CD4-positive, alpha-beta T cell (primary cell): ENCODE data around the gene RRAS2. TPM values are rescaled to one million over a fixed set of nuclear protein-coding genes. Genes with fewer than 3 reads are reported as not detected.

Source experiments
- ATAC-seq: fragments of 200-7000 bp; cut with Tn5 transposase; one replicate; pipeline ENCODE4 v1.10.0; 2022; ENCODE audit warnings: mild to moderate bottlenecking; ENCODE audit not compliant: poor library complexity
- CTCF ChIA-PET: fragments of 350-600 bp; sonication (Branson Sonifier 250); formaldehyde crosslinking; loops from one replicate; lab custom pipeline; 2021; ENCODE audit warnings: antibody characterized with exemption, inconsistent platforms; lab: Charles Lee
- POLR2A ChIA-PET: fragments of 350-600 bp; sonication (Branson Sonifier 250); formaldehyde crosslinking; loops from one replicate; lab custom pipeline; 2021; ENCODE audit warnings: antibody characterized with exemption, inconsistent platforms; lab: Charles Lee
- DNase-seq, 14 experiments: peaks; one replicate each; pipeline ENCODE4 v3.0.0-alpha.2; 2013 to 2020; ENCODE audit warnings: mixed read lengths in 2 of 14
- H3K27ac ChIP-seq, 2 donors: one replicate each; pipeline versions ENCODE4 v1.5.1 to v1.7.0; 2013; ENCODE audit warnings: low read length in 2 of 2, low read depth in 1 of 2, mild to moderate bottlenecking in 1 of 2
- H3K27me3 ChIP-seq, 2 experiments: 1 replicate in 1 of 2; 2 replicates in 1 of 2; pipeline versions ENCODE4 v1.6.1 to v1.7.0; 2013; ENCODE audit warnings: low read length in 2 of 2, control low read depth in 1 of 2, mild to moderate bottlenecking in 1 of 2, moderate library complexity in 1 of 2; ENCODE audit not compliant: insufficient read depth in 2 of 2, control insufficient read depth in 1 of 2
- H3K36me3 ChIP-seq: one replicate; pipeline ENCODE4 v1.6.1; 2013; ENCODE audit warnings: low read length, control low read depth; ENCODE audit not compliant: insufficient read depth
- H3K4me1 ChIP-seq: one replicate; pipeline ENCODE4 v1.6.1; 2013; ENCODE audit warnings: low read length, control low read depth; ENCODE audit not compliant: insufficient read depth
- H3K4me3 ChIP-seq: one replicate; pipeline ENCODE4 v1.5.1; 2013; ENCODE audit warnings: mild to moderate bottlenecking, low read length, moderate library complexity
- H3K9me3 ChIP-seq, 2 experiments: 1 replicate in 1 of 2; 2 replicates in 1 of 2; pipeline versions ENCODE4 v1.6.1 to v1.7.0; 2013; ENCODE audit warnings: low read length in 2 of 2, mild to moderate bottlenecking in 2 of 2, control low read depth in 1 of 2, moderate library complexity in 1 of 2; ENCODE audit not compliant: control insufficient read depth in 1 of 2, insufficient read depth in 1 of 2
- H3K27ac Mint-ChIP-seq: one replicate; pipeline ENCODE4 v1.8.0; 2020; ENCODE audit warnings: mixed read lengths
- H3K27me3 Mint-ChIP-seq: one replicate; pipeline ENCODE4 v1.8.0; 2021; ENCODE audit warnings: mixed read lengths
- H3K36me3 Mint-ChIP-seq: one replicate; pipeline ENCODE4 v1.8.0; 2021; ENCODE audit warnings: low read depth, mixed read lengths
- H3K4me1 Mint-ChIP-seq: one replicate; pipeline ENCODE4 v1.8.0; 2021; ENCODE audit warnings: low read depth, mixed read lengths
- H3K4me3 Mint-ChIP-seq: one replicate; pipeline ENCODE4 v1.8.0; 2020; ENCODE audit warnings: mild to moderate bottlenecking, mixed read lengths
- H3K9me3 Mint-ChIP-seq: one replicate; pipeline ENCODE4 v1.8.0; 2020; ENCODE audit warnings: mixed read lengths
- intact Hi-C, 2 experiments: fragments of 100-400 bp; cut with DNase I in 1 of 2; cut with micrococcal nuclease in 1 of 2; formaldehyde crosslinking; loops; one replicate each; pipeline versions ENCODE4 v1.15.1 to v1.9.0; 2023 to 2025; cut with DNase I, micrococcal nuclease
- total RNA-seq, 174 experiments: library from RNA in 2 of 174; stranded (reverse) in 2 of 174; gene quantifications; one replicate each; pipeline ENCODE4 v1.2.3 and lab custom pipeline; 2021 to 2026
- TF ChIP-seq, protein P1 (sequence below): fragments of 200-600 bp; IDR thresholded peaks from one replicate; pipeline ENCODE4 v1.8.0; 2022; ENCODE audit warnings: antibody characterized with exemption, mild to moderate bottlenecking

Gene RRAS2
- total RNA-seq, 2 experiments from 2014 or later = 20.7 to 21.2 TPM

GRCh38 chr11:14266622-14267021 is 92.4 kb downstream of the RRAS2 start:
- intact Hi-C loops = no loop called here
- ATAC-seq = no peak

GRCh38 chr11:14264966-14265365 is 94.0 kb downstream of the RRAS2 start:
- ChIA-PET POLR2A (no interaction called here), CTCF (no interaction called here)
- Mint-ChIP-seq H3K27me3 (no peaks in the 10 kb centered on the region), H3K4me3 (no peak overlapping the region), H3K27ac (no peak overlapping the region), H3K36me3 (peaks cover 38% of the 10 kb centered on the region), H3K4me1 (peaks cover 4% of the 10 kb centered on the region), H3K9me3 (no peaks in the 10 kb centered on the region)
- ATAC-seq (no peak), DNase-seq (no peak)
- intact Hi-C loops = no loop called here
- TF ChIP-seq, protein P1, sequence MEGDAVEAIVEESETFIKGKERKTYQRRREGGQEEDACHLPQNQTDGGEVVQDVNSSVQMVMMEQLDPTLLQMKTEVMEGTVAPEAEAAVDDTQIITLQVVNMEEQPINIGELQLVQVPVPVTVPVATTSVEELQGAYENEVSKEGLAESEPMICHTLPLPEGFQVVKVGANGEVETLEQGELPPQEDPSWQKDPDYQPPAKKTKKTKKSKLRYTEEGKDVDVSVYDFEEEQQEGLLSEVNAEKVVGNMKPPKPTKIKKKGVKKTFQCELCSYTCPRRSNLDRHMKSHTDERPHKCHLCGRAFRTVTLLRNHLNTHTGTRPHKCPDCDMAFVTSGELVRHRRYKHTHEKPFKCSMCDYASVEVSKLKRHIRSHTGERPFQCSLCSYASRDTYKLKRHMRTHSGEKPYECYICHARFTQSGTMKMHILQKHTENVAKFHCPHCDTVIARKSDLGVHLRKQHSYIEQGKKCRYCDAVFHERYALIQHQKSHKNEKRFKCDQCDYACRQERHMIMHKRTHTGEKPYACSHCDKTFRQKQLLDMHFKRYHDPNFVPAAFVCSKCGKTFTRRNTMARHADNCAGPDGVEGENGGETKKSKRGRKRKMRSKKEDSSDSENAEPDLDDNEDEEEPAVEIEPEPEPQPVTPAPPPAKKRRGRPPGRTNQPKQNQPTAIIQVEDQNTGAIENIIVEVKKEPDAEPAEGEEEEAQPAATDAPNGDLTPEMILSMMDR = no peak
- no peaks in the 10 kb centered on the region for H3K27me3 ChIP-seq
- H3K36me3 ChIP-seq = no peaks in the 10 kb centered on the region
- H3K4me1 ChIP-seq = peaks cover 1% of the 10 kb centered on the region
- H3K9me3 ChIP-seq = no peaks in the 10 kb centered on the region
- H3K27ac ChIP-seq = no peak overlapping the region
- H3K4me3 ChIP-seq = no peak overlapping the region

More at GRCh38 chr11:14266622-14267021, 92.4 kb downstream of the RRAS2 start:
- no peak overlapping the region for H3K27ac ChIP-seq
- CTCF ChIA-PET = no interaction called here
- Mint-ChIP-seq H3K27ac (no peak overlapping the region), H3K27me3 (no peaks in the 10 kb centered on the region), H3K4me1 (peaks cover 21% of the 10 kb centered on the region), H3K4me3 (no peak overlapping the region), H3K9me3 (no peaks in the 10 kb centered on the region), H3K36me3 (peaks cover 36% of the 10 kb centered on the region)
- POLR2A ChIA-PET = no interaction called here
- H3K4me3 ChIP-seq = no peak overlapping the region
- DNase-seq = no peak
- H3K9me3 ChIP-seq = no peaks in the 10 kb centered on the region
- TF ChIP-seq, protein P1 = no peak
- no peaks in the 10 kb centered on the region for H3K36me3 ChIP-seq
- H3K4me1 ChIP-seq = peaks cover 15% of the 10 kb centered on the region
- H3K27me3 ChIP-seq = no peaks in the 10 kb centered on the region

DNA sequence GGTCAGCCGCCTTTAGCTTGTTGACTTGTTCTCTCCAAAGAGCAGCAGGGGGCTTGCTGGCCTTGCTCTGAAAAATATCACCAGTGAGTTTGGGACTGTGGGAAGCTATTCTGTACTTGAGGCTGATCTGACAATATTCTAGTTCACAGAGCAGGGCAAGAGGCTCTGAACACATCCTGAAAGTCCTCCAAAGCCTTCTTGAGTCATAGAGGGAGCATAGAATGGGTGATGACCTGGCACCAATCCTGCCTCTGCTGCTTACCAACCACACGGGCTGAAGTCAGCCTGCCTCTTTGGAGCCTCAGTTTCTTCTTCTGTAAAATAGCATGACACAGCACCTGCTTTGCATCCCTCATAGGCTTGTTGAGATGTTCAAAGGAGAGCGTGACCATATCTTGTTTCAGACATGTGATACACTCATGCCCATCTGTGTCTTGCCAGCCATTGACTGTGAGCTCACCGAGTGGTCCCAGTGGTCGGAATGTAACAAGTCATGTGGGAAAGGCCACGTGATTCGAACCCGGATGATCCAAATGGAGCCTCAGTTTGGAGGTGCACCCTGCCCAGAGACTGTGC is 96.6 kb downstream of the RRAS2 start:
- intact Hi-C loops = no loop called here
- no peaks in the 10 kb centered on the region for H3K4me1 ChIP-seq
- ChIA-PET POLR2A (interaction anchor here (0.7 kb wide), 1 partner anchor 50 kb away, joined by 3 read pairs; no protein-coding TSS in a partner anchor), CTCF (no interaction called here)
- H3K9me3 ChIP-seq = no peaks in the 10 kb centered on the region
- TF ChIP-seq, protein P1 = no peak
- DNase-seq (no peak), ATAC-seq (no peak)
- no peaks in the 10 kb centered on the region for H3K9me3 Mint-ChIP-seq
- H3K36me3 Mint-ChIP-seq = peaks cover 44% of the 10 kb centered on the region
- H3K27ac ChIP-seq = no peak overlapping the region
- no peaks in the 10 kb centered on the region for H3K36me3 ChIP-seq
- H3K4me3 ChIP-seq = no peak overlapping the region
- H3K4me1 Mint-ChIP-seq = no peaks in the 10 kb centered on the region
- H3K27me3 Mint-ChIP-seq = no peaks in the 10 kb centered on the region
- no peak overlapping the region for H3K27ac Mint-ChIP-seq
- no peak overlapping the region for H3K4me3 Mint-ChIP-seq
- no peaks in the 10 kb centered on the region for H3K27me3 ChIP-seq
